D341Med (cell line): ENCODE measurements around the gene GGCX.
"Not testable (repeated sequence)": the region's sequence is repeated elsewhere in the genome, so short reads cannot be mapped to it uniquely, and the experiment has no call there.

Experiments
- DNase-seq: peaks from one replicate; pipeline ENCODE4 v3.0.0; 2012; ENCODE audit warnings: low spot score

Gene GGCX

GRCh38 chr2:85594715-85595300 lies 33.5 kb upstream of the GGCX start:
- no peak for DNase-seq

DNA sequence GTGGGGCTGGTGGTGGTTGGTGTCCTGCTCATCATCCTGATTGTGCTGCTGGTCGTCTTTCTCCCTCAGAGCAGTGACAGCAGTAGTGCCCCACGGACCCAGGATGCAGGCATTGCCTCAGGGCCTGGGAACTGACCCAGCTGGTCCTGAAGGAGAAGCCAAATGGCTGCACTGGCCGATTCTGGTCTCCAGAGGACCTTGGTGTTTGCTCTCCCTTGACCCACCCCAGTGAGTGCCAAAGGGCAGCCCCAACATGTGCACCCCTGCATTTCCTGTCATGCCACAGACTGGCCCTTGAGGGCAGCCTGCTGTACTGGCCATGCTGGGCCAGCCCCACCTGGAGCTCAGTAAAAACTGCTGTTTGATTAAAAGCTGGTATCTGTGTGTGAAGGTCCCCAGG lies 31.7 kb upstream of the GGCX start:
- DNase-seq = no peak

DNA sequence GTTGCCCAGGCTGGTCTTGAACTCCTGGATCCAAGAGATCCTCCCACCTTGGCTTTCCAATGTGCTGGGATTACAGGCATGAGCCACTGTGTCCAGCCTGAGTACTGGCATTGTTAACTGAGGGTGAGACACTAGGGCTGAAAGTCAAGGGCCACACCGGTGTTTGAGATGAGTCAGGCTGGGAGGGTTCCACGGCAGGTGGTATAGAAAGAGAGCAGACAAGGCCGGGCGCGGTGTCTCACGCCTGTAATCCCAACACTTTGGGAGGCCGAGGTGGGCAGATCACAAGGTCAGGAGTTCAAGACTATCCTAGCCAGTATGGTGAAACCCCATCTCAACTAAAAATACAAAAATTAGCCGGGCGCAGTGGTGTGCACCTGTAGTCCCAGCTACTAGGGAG lies 31.0 kb upstream of the GGCX start:
- DNase-seq = not testable (repeated sequence)

DNA sequence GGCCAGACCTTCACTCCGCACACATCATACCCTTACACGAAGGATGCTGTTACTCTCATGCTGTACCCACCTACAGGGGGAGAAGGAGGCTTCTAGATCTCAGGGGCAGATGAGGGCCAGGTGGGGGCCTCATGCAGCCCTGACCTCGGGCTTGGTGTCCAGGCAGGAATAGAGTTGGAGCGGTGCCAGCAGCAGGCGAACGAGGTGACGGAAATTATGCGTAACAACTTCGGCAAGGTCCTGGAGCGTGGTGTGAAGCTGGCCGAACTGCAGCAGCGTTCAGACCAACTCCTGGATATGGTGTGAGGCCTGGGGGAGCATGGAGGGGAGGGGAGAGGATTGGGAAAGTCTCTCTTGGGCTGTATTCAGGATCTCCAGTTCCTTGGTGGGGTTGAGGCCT lies 30.3 kb upstream of the GGCX start:
- no peak for DNase-seq

GRCh38 chr2:85590950-85591349 lies 29.7 kb upstream of the GGCX start:
- DNase-seq = no peak

DNA sequence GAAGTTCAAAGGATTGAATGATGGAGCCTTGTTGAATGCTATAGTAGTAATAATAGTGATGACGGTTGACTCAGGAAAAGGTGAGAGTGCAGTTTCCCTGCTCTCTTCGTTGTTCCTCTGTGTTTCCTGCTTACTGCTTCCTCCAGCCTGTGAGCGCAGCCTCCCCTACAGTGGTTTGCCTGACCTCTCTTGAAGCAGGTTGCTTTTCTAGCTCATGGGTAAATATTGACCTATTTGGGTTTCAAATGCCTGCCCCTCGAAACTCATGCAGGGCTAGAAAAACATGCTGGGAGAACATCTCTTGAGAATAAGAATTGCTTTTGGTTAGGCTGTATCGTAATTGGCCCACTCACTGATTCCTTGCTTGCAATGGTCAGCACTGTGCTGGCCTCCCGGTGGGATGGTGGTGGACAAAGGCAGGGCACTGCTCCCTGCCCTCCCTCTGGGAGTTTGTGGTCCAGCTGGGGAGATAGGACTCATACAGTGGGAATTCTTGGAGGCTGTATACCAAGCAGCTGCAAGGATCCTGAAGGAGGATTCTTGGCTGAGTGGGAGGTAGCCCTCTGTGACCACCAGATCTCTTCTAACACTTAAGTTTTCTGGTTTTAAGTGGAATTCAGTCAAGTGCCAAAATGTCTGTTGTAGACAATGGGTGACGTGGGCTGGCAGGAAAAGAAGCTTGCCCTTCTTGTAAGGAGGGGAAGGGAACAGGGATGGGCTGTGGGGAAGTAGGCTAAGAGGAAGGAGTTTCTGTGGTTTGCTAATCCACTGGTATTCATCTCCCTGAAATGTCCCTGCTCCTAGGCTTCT lies 28.9 kb upstream of the GGCX start:
- no peak for DNase-seq

GRCh38 chr2:85589181-85589580 lies 27.9 kb upstream of the GGCX start:
- no peak for DNase-seq

GRCh38 chr2:85588645-85589044 lies 27.4 kb upstream of the GGCX start:
- DNase-seq = no peak

- DNase-seq = no peak
These were observed 26.9 kb upstream of the GGCX start for GRCh38 chr2:85588236-85588635.

DNA sequence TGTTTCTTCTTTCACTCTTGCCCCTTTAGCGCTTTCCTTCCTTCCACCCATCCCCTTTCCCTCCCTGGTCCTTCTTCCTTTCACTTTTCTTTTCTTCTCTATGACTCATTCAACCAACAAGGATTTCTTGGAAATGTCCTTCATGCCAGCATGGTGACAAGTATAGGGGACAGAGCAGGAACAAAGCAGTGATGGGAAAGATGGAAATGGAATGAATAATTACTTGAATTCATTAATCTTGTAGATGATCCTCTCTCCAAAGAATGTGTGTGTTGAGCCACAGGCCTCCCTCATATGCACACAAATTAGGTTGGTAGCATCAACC lies 24.4 kb upstream of the GGCX start:
- no peak for DNase-seq

- no peak for DNase-seq
These were observed 23.8 kb upstream of the GGCX start for GRCh38 chr2:85584857-85585780.

DNA sequence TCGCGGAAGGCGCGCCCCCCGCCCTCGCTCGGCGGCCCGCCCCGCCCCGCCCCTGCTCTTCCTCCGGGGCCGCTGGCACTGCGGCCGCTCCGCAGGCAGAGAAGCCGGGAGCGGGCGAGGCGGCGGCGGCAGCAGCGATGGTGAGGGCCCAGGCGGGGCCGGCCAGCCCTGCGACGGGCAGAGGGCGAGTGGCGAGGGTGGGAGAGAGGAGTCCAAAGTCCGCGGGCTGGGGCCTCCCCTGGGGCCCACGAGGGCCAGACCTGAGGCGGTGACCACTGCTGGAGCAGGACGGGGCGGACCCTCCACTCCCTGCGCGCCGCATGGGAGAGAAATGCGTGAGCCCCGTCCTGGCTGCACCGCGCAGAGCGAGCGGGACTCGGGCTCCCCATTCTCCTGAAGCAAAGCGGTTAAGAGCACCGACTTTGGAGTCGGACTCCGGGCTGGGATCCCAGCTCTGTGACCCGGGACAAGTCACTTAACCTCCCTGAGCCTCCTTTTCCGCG lies 23.1 kb upstream of the GGCX start, which contains the start of gene VAMP5:
VAMP5 (plus strand) TSS at position 78 of the 503 bp plus-strand sequence; CDS start at position 138, 60 bp downstream.
- DNase-seq = peak; percentile 65

GRCh38 chr2:85583667-85584353 lies 22.5 kb upstream of the GGCX start:
- no peak for DNase-seq

DNA sequence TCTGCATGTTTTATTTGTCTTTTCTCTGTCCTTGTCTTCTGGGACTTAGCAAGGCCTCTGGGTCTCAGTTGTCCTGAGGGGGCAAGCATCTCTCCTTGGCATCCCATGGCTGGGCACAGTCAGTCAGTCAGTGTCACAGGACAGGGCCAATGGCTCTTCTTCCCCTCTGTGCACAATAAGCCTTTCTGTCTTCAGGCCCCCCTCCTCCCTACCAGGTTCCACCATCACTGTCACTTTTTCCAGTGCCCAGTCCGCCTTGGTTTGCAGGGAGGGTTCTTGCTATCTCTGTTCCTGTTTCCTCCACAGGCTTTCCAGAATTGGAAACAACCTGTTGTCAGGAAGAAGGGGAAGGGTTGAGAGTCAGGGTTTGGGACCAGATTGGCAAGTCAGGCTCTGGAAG lies 21.2 kb upstream of the GGCX start:
- no peak for DNase-seq

DNA sequence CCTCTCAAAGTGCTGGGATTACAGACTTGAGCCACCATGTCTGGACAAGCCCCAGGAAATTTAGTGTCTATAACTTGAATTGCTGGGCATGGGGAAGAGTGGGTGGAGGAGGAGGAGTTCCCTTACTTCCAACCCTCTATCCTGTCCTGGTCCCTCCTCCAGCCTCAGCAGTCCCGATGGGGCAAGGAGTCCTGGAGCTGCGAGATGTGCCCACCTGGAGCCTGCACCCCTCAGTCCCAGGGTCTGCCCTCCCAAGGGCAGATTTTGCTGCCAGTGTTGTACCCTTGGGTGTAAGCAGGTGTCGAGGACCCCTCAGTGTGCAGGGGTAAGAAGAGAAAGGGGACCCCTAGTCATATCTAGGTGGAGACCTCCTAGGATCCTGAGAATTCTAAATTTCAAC lies 18.9 kb upstream of the GGCX start:
- no peak for DNase-seq

- DNase-seq = no peak
These were observed 18.1 kb upstream of the GGCX start for GRCh38 chr2:85579266-85579935.

DNA sequence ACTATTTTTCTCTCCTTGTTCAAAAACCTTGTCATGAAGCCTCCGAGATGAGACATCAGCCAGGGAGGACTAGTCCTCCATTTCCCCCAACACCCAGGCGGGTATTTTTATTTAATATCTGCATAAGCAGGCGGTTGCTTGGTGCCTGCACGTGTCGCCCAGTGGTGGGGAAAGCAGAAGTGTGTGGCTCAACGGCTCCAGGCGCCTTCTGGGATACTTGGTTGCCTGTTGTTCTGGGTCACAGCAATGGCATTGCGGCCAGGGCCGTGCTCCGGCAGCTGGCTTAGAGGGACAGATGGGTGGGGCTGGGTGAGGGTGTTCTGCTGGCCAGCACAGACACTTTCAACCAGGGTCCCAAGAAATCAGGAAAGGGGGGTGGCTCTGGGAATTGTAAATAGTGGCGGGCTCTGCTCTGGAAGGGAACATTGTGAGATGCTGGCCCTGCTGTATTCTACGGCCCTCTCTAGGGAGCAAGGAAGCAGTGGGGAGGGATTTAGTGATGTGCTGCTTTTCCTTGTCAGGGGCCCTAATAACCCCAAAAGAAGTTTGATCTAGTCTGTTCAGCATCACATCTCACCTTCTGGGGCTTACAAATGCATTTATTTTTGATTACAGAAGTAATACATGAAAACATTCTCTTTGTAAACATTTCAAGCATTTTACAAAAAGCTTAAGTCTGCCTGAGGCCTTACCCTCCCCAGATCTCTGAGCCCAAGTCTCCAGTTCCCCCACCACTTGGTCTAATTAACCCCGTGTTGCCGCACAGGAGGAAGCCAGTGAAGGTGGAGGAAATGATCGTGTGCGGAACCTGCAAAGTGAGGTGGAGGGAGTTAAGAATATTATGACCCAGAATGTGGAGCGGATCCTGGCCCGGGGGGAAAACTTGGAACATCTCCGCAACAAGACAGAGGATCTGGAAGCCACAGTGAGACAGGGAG lies 17.2 kb upstream of the GGCX start:
- DNase-seq = no peak

- no peak for DNase-seq
These were observed 16.3 kb upstream of the GGCX start, which contains the start of gene VAMP8 for GRCh38 chr2:85577386-85578242. Gene VAMP8 (plus strand): TSS chr2:85577586. CDS start chr2:85577647, 61 bp downstream.

GRCh38 chr2:85577063-85577385 lies 15.7 kb upstream of the GGCX start:
- DNase-seq = no peak
